GM12872 (cell line): ENCODE results near the gene RAPGEF5.

Experiments used
- TF ChIP-seq, protein P1 (sequence below): IDR thresholded peaks from 3 replicates; pipeline ENCODE4 v1.5.1; 2011; ENCODE audit warnings: low read depth, mild to moderate bottlenecking, low read length, moderate library complexity; ENCODE audit not compliant: insufficient read depth

The RAPGEF5 gene

DNA sequence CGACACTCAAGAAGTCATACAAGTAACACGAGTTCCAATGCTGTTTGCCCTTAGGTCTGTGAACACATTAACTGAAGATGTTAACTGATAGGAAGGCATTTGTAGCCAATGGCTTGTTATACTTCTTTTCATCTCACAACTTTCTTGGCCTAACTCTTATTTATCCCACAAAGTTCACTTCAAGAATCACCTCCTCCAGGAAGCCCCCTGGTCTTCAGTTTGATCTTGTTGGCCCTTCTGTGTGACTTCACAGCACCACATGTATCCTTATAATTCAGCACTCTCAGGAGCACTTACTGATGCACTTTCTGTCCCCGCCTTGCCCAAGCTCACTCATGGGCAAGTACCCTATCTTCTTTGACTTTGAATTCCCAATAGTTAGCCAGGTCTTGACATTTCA lies 159.6 kb downstream of the RAPGEF5 start:
- TF ChIP-seq, protein P1, sequence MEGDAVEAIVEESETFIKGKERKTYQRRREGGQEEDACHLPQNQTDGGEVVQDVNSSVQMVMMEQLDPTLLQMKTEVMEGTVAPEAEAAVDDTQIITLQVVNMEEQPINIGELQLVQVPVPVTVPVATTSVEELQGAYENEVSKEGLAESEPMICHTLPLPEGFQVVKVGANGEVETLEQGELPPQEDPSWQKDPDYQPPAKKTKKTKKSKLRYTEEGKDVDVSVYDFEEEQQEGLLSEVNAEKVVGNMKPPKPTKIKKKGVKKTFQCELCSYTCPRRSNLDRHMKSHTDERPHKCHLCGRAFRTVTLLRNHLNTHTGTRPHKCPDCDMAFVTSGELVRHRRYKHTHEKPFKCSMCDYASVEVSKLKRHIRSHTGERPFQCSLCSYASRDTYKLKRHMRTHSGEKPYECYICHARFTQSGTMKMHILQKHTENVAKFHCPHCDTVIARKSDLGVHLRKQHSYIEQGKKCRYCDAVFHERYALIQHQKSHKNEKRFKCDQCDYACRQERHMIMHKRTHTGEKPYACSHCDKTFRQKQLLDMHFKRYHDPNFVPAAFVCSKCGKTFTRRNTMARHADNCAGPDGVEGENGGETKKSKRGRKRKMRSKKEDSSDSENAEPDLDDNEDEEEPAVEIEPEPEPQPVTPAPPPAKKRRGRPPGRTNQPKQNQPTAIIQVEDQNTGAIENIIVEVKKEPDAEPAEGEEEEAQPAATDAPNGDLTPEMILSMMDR, result no peak

DNA sequence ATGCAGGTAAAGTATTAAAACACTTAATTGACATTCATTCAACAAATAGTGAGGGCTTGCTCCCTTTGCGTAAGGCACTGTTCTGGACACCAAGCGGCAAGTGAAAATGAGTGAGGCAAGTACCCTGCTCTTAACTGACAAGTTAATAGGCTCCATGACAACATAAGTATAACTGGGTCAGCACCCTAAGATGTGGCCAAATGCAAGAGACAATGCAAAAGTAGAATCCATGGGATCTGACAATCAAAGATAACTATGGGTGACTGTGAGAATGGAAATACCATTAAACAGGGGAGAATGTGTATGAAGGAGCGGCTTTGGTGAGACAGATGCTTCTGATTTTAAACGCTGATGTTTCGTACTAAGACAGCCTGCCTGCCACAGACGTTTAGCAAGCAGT lies 160.5 kb downstream of the RAPGEF5 start:
- TF ChIP-seq, protein P1, result no peak

DNA sequence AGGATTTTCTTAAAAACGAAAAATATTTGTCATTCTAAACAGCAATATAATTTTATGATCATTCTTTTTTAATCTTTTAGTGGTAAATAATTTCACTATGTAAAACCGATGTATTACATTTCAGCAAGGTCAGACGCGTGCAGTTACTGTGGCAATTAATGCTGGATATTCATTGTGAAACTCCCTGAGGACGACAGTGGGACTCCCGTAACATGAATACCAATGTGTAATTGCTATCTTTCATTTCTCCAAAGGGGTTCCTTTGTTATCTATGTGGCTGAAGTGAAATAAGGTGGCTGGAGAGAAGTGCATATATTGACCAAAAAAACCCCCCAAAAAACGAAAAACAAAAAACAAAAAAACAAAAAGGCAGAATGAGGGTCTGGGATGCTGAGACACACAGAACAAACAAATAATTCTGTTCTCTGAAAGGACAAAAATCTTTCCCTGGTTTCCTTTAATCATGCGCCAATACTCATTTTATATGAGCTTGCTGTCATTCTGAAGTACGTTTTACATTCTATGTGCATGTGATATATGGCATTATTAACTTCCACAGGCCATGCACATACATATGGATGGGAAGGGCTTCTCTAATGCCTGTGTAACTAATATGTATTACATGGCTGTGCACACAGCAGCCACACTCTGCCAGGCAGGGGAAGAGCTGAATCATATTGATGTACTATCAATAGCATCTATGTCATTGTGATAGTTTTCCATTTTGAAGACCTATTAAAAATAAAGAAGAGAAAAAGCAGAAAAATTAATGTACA lies 161.4 kb downstream of the RAPGEF5 start:
- TF ChIP-seq, protein P1, result no peak

DNA sequence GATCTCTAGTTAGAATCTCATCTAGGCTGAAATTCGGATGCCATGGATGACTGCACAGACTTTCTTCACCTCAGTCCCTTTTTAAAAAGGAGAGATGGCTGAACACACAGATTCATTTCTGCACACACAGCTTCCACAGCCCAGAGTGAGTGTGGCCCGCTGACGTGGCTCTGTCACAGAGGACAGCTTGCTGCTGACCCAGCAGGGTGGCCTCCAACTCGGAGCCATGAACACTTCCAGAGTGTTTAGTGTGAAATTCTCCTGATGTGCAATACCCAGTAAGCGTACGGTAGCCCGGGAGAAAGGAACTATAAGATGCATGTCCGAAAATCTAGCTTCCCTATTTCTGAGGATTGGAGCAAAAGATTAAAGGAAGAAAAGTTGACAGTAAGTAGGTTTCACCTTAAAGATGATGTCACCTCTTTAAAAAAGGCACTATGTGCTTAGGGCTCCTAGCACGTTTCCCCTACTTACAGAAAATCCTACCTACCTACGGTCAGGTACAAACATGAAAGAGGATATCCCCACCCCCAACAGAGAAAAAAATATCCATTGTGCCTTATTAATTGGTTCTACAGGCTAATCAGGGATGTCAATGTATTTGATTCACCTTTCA lies 162.2 kb downstream of the RAPGEF5 start:
- TF ChIP-seq, protein P1, result no peak

DNA sequence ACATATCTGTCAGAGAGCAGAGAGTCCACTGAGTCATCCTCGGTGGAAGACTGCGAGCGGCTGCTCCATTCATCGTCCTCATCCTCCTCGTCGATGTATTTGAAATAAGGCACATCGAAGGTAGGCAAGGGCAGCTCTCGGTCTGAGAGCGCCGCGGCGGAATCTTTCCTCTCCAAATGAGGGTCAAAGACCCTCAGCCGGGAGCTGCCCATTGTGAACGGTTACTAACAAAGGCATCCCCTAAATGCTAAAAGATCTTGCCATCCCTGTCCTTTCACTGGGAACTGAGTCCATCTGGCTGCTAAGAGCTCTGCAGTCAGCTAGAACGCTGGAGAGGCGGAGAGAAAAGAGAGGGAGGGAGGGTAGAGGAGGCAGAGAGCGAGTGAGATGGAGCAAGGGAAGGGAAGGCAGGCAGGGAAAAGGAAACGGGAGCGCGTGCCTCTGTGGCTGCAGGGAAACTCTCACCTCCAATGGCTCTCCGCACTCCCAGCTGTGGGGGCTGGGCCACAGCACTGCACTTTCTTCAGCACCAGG lies 163.4 kb downstream of the RAPGEF5 start:
- TF ChIP-seq, protein P1, result no peak

DNA sequence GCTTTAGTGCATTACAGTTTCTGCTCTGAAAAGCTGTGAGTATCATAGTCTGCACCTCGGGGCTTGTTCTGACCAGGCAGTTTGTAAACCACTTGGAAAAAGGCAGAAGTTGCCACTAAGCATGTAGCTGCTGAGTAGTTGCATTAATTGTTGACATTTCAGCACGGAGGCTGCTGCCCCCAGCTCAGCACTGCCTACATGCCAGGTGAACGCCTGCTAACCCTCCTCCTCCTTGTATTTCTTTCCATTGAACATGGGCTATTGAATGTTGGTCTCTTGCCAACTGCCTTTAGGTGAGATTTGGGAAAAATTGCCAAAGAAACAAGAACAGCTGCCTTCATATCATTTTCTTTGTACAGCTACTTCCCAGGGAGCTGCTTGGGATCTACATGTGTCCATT lies 164.2 kb downstream of the RAPGEF5 start:
- TF ChIP-seq, protein P1, result no peak

DNA sequence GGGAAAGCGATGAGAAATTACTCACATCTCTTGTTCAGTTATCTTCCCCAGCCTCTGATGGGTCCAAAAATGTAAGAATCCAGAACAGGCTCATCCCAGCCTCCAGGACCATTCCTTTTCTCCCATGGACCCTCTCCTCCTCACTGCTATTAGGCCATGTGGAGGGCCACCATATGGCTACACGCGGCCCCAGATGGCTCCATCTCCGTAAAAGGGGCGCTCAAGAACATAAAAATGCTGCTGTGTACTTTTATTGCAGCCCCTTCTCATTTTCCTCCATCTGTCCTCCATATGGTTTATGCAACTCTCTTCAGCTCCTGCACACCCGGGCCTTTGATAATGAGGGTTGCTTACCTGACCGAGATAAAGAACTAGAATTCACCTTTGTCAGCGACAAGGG lies 166.2 kb downstream of the RAPGEF5 start:
- TF ChIP-seq, protein P1, result no peak
